Natural killer cell treated with Interleukin-12 subunit alpha and Interleukin-12 subunit beta and Interleukin-15 and Interleukin-18, amount 100 ng/mL, for 72 hours (primary cell): ENCODE results near the gene FOSL1. TPM values are rescaled to one million over a fixed set of nuclear protein-coding genes. Genes with fewer than 3 reads are reported as not detected.

Experiments used
- ATAC-seq, 2 donors: fragments of 150-1000 bp; cut with Tn5 transposase in 1 of 2; sonication (Bioruptor Pico), chemical (Tn5 transposase) in 1 of 2; 2 replicates each; pipeline ENCODE4 v1.10.0; 2021
- DNase-seq: peaks from one replicate; pipeline ENCODE4 v3.0.0; 2022; ENCODE audit warnings: low spot score
- H3K27ac Mint-ChIP-seq, 2 donors: 1 replicate in 1 of 2; 2 replicates in 1 of 2; pipeline ENCODE4 v1.8.0; 2022; ENCODE audit warnings: mixed read lengths in 2 of 2, mild to moderate bottlenecking in 1 of 2, moderate library complexity in 1 of 2
- H3K27me3 Mint-ChIP-seq, 2 donors: 1 replicate in 1 of 2; 2 replicates in 1 of 2; pipeline ENCODE4 v1.8.0; 2022; ENCODE audit warnings: mixed read lengths in 2 of 2
- H3K36me3 Mint-ChIP-seq: one replicate; pipeline ENCODE4 v1.8.0; 2022; ENCODE audit warnings: mixed read lengths
- H3K4me1 Mint-ChIP-seq, 2 donors: 1 replicate in 1 of 2; 2 replicates in 1 of 2; pipeline ENCODE4 v1.8.0; 2022; ENCODE audit warnings: low read depth in 2 of 2, mixed read lengths in 2 of 2, mild to moderate bottlenecking in 1 of 2
- H3K4me3 Mint-ChIP-seq: one replicate; pipeline ENCODE4 v1.8.0; 2022; ENCODE audit warnings: mixed read lengths
- H3K9me3 Mint-ChIP-seq: 2 replicates; pipeline ENCODE4 v1.8.0; 2022; ENCODE audit warnings: mixed read lengths
- total RNA-seq, 2 donors: library from RNA; stranded (reverse); gene quantifications; one replicate each; pipeline ENCODE4 v1.2.3, GENCODE V29; 2022

The FOSL1 gene
- total RNA-seq, 2 donors from 2014 or later: 7.9 to 18.1 TPM

DNA sequence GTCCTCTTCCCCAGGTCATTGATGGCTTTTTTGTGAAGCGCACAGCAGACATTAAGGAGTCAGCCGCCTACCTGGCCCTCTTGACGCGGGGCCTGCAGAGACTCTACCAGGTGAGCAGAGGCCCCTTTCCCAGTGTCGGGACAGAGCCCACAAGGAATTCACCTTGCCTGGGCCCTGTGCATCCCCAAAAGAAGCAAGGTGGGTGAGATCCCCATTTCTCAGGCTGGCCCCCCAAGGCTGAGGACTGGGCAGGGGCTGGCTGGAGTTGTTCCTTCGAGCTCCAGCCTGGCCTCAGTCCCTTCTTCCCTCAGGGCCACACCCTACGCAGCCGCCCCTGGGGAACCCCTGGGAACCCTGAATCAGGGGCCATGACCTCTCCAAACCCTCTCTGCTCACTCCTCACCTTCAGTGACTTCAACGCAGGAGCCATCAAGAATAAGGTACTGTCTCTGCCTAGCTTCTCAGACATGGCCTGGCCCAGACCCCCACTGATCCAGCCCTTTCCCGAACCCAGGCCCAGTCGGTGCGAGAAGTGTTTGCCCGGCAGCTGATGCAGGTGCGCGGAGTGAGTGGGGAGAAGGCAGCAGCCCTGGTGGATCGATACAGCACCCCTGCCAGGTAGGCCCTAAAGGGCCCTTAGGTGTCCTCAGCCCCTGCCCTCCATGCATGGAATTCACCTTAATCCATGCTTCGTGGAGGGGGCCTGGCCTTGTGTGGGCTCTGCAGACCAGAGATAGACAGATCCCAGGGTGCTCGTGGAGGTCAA is 35.3 kb downstream of the FOSL1 start:
- no peaks in the 10 kb centered on the region for H3K9me3 Mint-ChIP-seq
- H3K27me3 Mint-ChIP-seq: no peaks in the 10 kb centered on the region
- H3K4me1 Mint-ChIP-seq: peaks cover 21 to 27% of the 10 kb centered on the region in 2 donors
- H3K36me3 Mint-ChIP-seq: peaks cover 5% of the 10 kb centered on the region
- no peak overlapping the region for H3K4me3 Mint-ChIP-seq
- DNase-seq: peak; percentile 59
- H3K27ac Mint-ChIP-seq: no peak overlapping the region
- no peak for ATAC-seq

DNA sequence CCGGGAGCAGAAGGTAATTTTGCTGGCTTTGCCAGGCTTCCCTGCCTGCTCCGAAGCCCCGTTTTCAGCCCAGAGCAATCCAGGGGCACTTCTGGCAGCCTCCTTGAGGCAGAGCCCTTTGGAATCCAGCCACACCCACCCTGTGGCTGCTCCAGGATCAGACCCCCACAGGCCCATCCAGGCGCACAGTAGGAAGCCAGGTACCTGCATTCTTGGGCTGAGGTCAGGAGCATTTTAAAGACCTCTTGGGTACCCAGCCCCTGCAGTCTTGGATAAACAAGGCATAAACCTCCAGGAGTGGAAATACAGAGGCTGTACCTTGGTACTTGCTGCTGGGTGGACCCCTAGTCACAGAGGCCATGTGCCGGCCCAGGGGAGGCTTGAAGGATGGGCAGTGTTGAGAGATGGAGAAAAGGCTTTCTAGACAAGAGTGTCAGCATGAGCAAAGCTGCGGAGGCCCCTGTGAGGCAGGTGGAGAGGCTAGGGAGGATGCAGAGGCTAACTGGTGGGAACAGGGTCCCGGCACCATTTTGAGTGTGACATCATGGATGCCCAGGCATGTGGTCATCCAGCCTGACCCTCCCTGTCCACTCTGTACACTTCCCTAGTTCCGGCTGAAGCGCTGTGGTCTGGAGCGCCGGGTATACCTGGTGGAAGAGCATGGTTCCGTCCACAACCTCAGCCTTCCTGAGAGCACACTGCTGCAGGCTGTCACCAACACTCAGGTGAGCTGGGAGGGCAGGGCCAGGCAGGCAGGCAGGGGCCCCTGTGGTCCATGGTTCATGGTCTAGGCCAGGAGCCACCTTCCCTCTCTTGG is 36.1 kb downstream of the FOSL1 start:
- no peaks in the 10 kb centered on the region for H3K27me3 Mint-ChIP-seq
- H3K4me3 Mint-ChIP-seq: no peak overlapping the region
- no peaks in the 10 kb centered on the region for H3K9me3 Mint-ChIP-seq
- peak; percentile 54 for DNase-seq
- H3K27ac Mint-ChIP-seq: no peak overlapping the region
- H3K4me1 Mint-ChIP-seq: peaks cover 21 to 28% of the 10 kb centered on the region in 2 donors
- H3K36me3 Mint-ChIP-seq: peaks cover 5% of the 10 kb centered on the region
- ATAC-seq: no peak

DNA sequence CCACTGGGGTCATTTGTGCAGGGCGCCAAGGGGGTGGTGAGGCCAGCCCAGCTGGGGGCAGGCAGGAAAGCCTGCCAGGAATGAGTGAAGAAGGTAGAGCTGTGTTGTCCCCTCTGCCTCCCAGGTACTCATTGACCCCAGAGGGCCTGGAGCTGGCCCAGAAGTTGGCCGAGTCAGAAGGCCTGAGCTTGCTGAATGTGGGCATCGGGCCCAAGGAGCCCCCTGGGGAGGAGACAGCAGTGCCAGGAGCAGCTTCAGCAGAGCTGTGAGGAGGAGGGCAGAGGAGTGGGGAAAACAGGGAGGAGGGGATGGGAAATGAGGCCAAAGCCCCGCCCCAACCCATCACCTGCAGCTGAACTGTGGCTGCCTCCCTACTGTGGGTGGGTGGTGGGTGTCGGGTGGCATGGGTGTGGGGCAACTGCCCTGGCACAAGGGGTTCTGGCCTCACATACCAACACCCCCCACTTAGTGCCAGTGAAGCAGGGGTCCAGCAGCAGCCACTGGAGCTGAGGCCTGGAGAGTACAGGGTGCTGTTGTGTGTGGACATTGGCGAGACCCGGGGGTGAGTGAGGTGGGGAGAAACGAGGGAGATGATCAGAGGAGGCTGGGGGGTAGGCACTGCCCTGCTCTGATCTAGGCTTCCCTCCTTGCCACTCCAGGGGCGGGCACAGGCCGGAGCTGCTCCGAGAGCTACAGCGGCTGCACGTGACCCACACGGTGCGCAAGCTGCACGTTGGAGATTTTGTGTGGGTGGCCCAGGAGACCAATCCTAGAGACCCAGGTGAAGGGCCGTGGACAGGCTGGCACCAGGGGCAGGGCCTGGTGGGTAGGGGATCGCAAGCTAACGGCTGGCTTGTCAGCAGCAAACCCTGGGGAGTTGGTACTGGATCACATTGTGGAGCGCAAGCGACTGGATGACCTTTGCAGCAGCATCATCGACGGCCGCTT is 37.0 kb downstream of the FOSL1 start:
- peaks cover 29 to 36% of the 10 kb centered on the region in 2 donors for H3K4me1 Mint-ChIP-seq
- ATAC-seq (no peak), DNase-seq (peak; percentile 44)
- H3K27ac Mint-ChIP-seq: peak overlapping the region in 1 of 2 donors; percentile 33
- no peaks in the 10 kb centered on the region for H3K9me3 Mint-ChIP-seq
- peak overlapping the region; percentile 44 for H3K4me3 Mint-ChIP-seq
- H3K36me3 Mint-ChIP-seq: peaks cover 5% of the 10 kb centered on the region
- no peaks in the 10 kb centered on the region for H3K27me3 Mint-ChIP-seq

DNA sequence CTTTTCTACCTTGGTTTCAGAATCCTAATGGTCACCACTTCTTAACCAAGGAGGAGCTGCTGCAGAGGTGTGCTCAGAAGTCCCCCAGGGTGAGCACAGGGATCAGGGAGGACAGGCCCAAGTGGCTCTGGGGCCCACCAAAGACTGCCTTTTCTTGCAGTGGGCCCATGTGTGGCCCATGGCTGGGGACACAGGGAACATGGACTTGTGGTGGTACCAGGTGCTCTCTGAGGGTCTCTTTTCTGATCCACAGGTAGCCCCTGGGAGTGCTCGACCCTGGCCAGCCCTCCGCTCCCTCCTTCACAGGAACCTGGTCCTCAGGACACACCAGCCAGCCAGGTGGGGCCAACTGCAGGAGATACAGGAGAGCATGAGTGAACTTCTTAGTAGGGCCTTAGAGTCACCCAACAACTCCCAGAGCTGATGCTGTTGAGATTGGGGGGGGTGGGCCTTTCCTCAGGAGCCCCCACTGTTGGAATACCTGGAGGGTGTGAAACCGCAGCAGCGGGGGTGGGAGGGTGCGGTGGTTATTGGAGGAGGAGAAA is 37.9 kb downstream of the FOSL1 start:
- ATAC-seq (no peak), DNase-seq (peak; percentile 58)
- H3K36me3 Mint-ChIP-seq: peaks cover 5% of the 10 kb centered on the region
- peaks cover 30 to 36% of the 10 kb centered on the region in 2 donors for H3K4me1 Mint-ChIP-seq
- peak overlapping the region; percentile 44 for H3K4me3 Mint-ChIP-seq
- peak overlapping the region; percentile 97 for H3K27ac Mint-ChIP-seq
- no peaks in the 10 kb centered on the region for H3K27me3 Mint-ChIP-seq
- no peaks in the 10 kb centered on the region for H3K9me3 Mint-ChIP-seq

DNA sequence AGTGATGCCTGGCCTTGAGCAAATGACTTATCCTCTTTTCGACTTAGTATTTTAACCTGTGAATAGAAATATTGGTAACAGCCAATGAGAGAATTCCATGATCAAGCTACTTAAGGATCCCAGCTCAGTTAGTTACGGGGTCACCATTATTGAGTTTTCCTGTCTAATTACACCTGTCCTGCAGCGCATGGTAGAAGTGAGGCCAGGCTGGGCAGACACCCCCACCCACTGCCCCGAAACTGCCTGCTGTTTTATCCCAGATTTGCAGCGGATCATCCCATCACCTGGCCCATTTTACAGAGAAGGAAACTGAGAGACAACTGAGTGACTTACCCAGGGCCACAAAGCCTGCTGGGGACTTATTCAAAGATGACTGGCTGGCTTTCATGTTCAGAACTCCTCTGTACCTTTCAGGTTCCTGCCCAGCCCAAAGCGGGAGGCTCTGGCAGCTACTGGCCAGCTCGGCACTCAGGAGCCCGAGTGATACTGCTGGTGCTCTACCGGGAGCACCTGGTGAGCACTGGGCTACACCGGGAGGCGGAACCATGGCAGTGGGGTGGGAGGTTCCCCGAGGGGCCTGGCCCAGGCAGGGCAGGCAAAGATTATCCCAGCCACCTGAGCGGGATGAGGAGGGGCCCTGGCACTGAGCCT is 38.5 kb downstream of the FOSL1 start:
- DNase-seq: peak; percentile 44
- Mint-ChIP-seq H3K36me3 (peaks cover 7% of the 10 kb centered on the region), H3K27me3 (no peaks in the 10 kb centered on the region), H3K27ac (peak overlapping the region; percentile 97), H3K9me3 (no peaks in the 10 kb centered on the region), H3K4me1 (peaks cover 30 to 35% of the 10 kb centered on the region in 2 donors), H3K4me3 (peak overlapping the region; percentile 98)
- no peak for ATAC-seq

DNA sequence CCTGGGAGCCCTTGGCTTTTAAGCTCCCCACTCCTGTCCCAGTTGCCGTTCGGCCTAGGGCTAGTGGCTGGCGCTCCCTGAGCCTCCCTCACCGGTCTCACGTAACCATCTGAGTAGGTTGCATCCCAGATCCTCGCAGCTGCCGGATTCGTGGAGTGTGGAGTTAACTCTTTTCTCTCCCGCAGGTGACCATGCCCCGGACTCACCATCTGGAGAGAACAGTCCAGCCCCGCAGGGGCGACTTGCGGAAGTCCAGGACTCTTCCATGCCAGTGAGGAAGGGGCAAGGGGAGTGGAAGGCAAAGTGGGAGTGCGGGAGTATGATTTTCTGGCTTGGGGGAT is 39.1 kb downstream of the FOSL1 start:
- no peak for ATAC-seq
- Mint-ChIP-seq H3K4me3 (peak overlapping the region; percentile 98), H3K27me3 (no peaks in the 10 kb centered on the region), H3K9me3 (no peaks in the 10 kb centered on the region), H3K36me3 (peaks cover 13% of the 10 kb centered on the region), H3K27ac (peak overlapping the region; percentile 97), H3K4me1 (peaks cover 35 to 40% of the 10 kb centered on the region in 2 donors)
- peak; percentile 61 for DNase-seq

DNA sequence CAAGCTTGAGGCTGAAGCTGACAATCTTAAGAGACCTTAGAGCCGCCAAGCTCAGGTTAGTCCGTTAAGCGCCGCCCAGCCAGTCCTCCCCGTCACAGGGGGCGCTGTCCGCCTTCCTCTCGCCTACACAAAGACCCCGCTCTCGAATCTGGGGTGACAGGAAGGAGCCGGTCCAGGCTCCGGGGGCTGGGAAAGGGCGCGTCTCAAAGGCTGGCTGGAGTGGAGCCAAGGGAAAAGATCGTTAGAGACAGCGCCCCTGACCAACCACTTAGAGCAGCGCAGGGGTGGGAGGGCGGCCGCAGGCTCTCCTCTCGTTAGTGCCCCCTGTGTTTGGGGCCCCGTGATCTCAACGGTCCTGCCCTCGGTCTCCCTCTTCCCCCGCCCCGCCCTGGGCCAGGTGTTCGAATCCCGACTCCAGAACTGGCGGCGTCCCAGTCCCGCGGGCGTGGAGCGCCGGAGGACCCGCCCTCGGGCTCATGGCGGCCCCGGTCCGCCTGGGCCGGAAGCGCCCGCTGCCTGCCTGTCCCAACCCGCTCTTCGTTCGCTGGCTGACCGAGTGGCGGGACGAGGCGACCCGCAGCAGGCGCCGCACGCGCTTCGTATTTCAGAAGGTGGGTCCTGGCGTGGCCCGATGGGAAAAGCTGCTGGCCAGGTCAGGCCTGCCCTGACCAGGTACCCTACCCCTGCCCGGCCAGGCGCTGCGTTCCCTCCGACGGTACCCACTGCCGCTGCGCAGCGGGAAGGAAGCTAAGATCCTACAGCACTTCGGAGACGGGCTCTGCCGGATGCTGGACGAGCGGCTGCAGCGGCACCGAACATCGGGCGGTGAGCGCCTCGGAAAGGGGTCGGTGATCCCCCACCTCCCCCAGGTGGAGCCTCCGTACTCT is 39.7 kb downstream of the FOSL1 start, which contains the start of gene MUS81:
MUS81 (plus strand) TSS at position 156 of the 887 bp plus-strand sequence; CDS start at position 477, 321 bp downstream.
- Mint-ChIP-seq H3K4me3 (peak within 1 kb of the TSS; percentile 98), H3K27me3 (no peaks in the 10 kb centered on the region), H3K4me1 (peaks cover 41 to 44% of the 10 kb centered on the region in 2 donors), H3K36me3 (peaks cover 15% of the 10 kb centered on the region), H3K27ac (peak within 1 kb of the TSS; percentile 97), H3K9me3 (no peaks in the 10 kb centered on the region)
- DNase-seq (peak; percentile 96), ATAC-seq (peak; percentile 56 to 62)

DNA sequence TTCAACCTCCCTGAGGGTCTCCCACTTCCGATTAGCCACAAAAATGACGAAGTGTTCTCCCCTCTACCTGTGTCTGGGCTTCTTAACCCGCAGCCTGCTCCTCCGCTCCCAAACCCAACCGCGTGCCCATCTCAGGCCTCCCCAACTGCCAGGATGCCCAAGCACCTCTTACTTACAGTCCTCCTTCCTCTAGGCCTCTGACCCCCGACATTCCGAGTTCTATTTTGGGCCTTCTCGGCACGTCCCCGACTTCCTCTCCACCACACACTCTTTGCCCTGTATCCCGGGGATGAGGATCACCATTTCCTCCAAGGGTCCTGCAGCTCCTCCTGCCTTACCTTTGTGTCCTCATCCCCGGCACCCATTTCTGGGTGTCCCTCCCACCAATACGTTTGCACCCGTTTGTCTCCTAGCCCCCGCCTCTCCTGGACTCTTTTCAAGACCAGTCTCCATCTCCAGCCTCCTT is 40.3 kb downstream of the FOSL1 start:
- ATAC-seq (no peak), DNase-seq (no peak)
- Mint-ChIP-seq H3K36me3 (peaks cover 16% of the 10 kb centered on the region), H3K27ac (peak overlapping the region; percentile 97), H3K27me3 (no peaks in the 10 kb centered on the region), H3K4me3 (peak overlapping the region; percentile 98), H3K9me3 (no peaks in the 10 kb centered on the region), H3K4me1 (peaks cover 47 to 51% of the 10 kb centered on the region in 2 donors)

DNA sequence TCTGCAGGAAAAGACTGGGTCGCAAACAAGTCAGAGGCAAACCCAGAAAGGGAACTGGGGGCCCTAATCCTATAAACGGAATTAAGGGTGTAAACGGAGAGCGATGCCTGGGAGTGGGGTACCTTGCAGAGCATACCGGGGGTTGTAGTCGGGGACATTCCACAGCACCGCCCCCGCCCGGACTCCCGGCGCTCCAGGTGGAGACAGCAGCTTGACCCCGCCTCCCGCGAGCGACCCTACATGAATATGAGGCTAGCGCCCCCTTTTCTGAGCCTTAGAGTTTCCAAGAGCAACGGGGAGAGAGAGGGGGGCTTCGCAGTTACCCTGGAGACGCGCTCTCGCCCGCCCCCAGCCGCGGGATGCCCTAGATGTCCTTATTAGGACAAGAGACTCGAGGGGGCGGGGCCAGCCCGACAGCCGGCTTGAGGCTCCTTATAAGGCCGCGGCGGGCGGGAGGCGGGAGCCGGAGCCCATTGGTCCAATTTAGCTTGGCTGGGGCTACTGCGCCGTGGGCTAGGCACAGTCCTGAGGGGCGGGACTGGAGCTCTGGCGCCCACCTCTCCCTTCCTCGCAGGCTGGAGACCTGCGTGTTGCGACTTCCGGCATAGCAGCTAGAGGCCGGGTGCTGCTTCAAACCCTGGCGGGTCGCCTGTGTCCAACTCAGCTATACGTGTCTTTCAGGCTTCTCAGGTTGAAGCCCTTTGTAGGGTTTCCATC is 40.9 kb downstream of the FOSL1 start:
- Mint-ChIP-seq H3K9me3 (no peaks in the 10 kb centered on the region), H3K27me3 (no peaks in the 10 kb centered on the region), H3K36me3 (peaks cover 22% of the 10 kb centered on the region), H3K4me3 (peak overlapping the region; percentile 98), H3K4me1 (peaks cover 53 to 57% of the 10 kb centered on the region in 2 donors), H3K27ac (peak overlapping the region; percentile 97)
- peak; percentile 81 to 83 for ATAC-seq
- peak; percentile 99 for DNase-seq

DNA sequence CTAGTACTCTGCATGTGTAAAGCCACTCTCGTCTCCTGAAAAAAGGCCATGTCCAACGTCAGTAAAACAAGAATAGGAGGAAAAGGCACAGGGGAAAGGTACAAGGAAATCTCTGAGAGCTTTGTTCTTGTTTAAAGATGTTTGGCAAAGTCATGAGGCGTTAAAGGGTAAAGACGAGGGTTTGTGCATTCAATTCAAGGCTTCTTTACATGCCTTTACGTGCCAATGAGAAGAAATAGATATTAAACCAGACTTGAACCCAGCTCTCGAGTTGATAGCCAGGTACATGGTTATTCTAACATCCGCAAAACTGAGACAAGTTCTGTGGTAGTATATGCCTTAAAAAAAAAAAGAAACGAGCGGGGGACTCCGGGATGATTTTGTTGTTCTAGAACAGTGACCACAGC is 41.5 kb downstream of the FOSL1 start:
- H3K36me3 Mint-ChIP-seq: peaks cover 26% of the 10 kb centered on the region
- peaks cover 57 to 60% of the 10 kb centered on the region in 2 donors for H3K4me1 Mint-ChIP-seq
- ATAC-seq (no peak), DNase-seq (no peak)
- H3K27me3 Mint-ChIP-seq: no peaks in the 10 kb centered on the region
- H3K9me3 Mint-ChIP-seq: no peaks in the 10 kb centered on the region
- H3K4me3 Mint-ChIP-seq: peak overlapping the region; percentile 98
- peak overlapping the region; percentile 97 for H3K27ac Mint-ChIP-seq

DNA sequence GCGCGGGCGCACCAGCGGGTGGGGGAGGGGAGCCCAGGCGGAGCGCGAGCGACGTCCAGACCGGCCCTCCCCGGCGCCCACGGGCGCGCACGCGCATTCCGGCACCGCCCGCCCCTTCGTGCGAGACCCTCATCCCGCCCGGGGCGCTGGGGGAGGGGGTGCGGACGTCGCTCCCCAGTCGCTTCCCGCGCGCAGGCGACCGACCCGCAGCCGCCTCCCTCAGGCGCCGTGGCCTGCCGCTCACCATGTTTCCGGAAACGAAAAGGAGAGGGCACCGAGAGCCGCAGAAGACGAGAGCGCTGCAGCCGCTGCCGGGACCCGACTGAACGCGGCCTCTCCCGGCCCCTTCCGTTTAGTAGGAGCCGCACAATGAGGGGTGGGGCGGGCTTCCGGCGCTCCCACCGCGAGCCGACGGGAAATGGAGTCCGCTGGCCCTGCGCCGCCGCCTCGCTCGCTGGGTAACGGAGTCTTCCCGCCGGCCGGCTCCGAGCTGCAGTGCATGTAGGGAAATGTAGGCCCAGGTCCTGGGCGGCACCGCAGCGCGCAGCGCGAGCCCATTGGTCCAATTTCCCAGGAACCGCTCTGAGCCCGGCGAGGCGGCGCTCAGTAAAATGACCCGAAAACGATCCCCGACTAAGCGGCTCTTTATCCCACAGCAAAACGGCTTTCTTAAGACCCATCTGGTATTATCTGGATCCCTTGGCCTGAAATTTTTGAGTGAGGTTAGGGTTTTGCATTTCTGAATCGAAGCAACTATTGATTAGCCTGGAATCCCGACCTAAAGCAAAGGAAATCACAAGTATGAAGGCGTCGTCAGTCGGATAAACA is 42.1 kb downstream of the FOSL1 start, which contains the start of gene CFL1:
CFL1 (minus strand) TSS at position 328 of the 828 bp plus-strand sequence; CDS start at position 247, 81 bp downstream.
- Mint-ChIP-seq H3K9me3 (no peaks in the 10 kb centered on the region), H3K27me3 (no peaks in the 10 kb centered on the region), H3K4me1 (peaks cover 57 to 64% of the 10 kb centered on the region in 2 donors), H3K36me3 (peaks cover 31% of the 10 kb centered on the region), H3K4me3 (peak within 1 kb of the TSS; percentile 98), H3K27ac (peak within 1 kb of the TSS; percentile 97)
- DNase-seq: peak; percentile 99
- peak; percentile 79 to 84 for ATAC-seq
